Fibroblast of the conjunctiva (primary cell): ENCODE measurements around the gene MIF4GD.

Source experiments
- DNase-seq: peaks from one replicate; pipeline ENCODE4 v3.0.0-alpha.2; 2010; ENCODE audit warnings: low read depth

MIF4GD gene

GRCh38 chr17:75232786-75233185, 38.2 kb downstream of the MIF4GD start:
- no peak for DNase-seq

GRCh38 chr17:75231741-75232464, 39.1 kb downstream of the MIF4GD start:
- no peak for DNase-seq

GRCh38 chr17:75231071-75231470, 40.0 kb downstream of the MIF4GD start:
- DNase-seq, result no peak

GRCh38 chr17:75228847-75229246, 42.2 kb downstream of the MIF4GD start:
- DNase-seq, result no peak

- DNase-seq, result no peak
Measured at GRCh38 chr17:75228305-75228704, 42.7 kb downstream of the MIF4GD start.

- no peak for DNase-seq
Measured at GRCh38 chr17:75227729-75228128, 43.3 kb downstream of the MIF4GD start.

GRCh38 chr17:75225016-75225415, 46.0 kb downstream of the MIF4GD start:
- DNase-seq, result no peak

GRCh38 chr17:75219815-75220214, 51.2 kb downstream of the MIF4GD start:
- DNase-seq, result no peak

GRCh38 chr17:75218131-75218530, 52.9 kb downstream of the MIF4GD start:
- DNase-seq, result no peak
